ENCODE measurements around the gene SLAMF7. TPM values are rescaled to one million over a fixed set of nuclear protein-coding genes. Genes with fewer than 3 reads are reported as not detected.

Gene SLAMF7
- total RNA-seq, 1 experiment from 2014 or later, result not detected

GRCh38 chr1:160759740-160760139 lies 20.7 kb downstream of the SLAMF7 start:
- Mint-ChIP-seq H3K27me3 (ENCODE audit: insufficient read depth, unreplicated experiment) (peaks cover 3% of the 10 kb centered on the region), H3K36me3 (ENCODE audit: insufficient read depth, unreplicated experiment) (no peaks in the 10 kb centered on the region), H3K9me3 (ENCODE audit: unreplicated experiment) (no peaks in the 10 kb centered on the region), H3K27ac (ENCODE audit: unreplicated experiment) (no peak overlapping the region), H3K4me3 (ENCODE audit: unreplicated experiment) (no peak overlapping the region), H3K4me1 (ENCODE audit: low read depth, unreplicated experiment) (no peaks in the 10 kb centered on the region)
- Histone ChIP-seq H3K36me3 (ENCODE audit: control insufficient read depth, insufficient read depth, low read length) (no peaks in the 10 kb centered on the region), H3K4me1 (no peaks in the 10 kb centered on the region), H3K27me3 (replicated peaks; ENCODE audit: control insufficient read depth, insufficient read depth, low read length) (no peaks in the 10 kb centered on the region; the same call in 1 of the 2 replicates), H3K9me3 (peaks cover 3% of the 10 kb centered on the region; the same call in 1 of the 2 replicates), H3K4me3 (ENCODE audit: low read depth, low read length) (no peak overlapping the region)
- no peak for TF ChIP-seq CTCF (IDR thresholded peaks at IDR 0.05; ENCODE audit: insufficient read depth in 1 of 2, low read depth in 1 of 2, low read length in 1 of 2, severe bottlenecking in 1 of 2, unreplicated experiment in 1 of 2)
- DNase-seq, result no peak
- CTCF ChIA-PET, result no interaction called here
- no TSS peak for BruUV-seq (replicated peaks)
- intact Hi-C loops (cut with micrococcal nuclease; ENCODE audit: unreplicated experiment), result no loop called here
- POLR2A ChIA-PET, result no interaction called here

GRCh38 chr1:160761046-160761445 lies 22.0 kb downstream of the SLAMF7 start:
- DNase-seq, result no peak
- no peaks in the 10 kb centered on the region for H3K9me3 Mint-ChIP-seq (ENCODE audit: unreplicated experiment)
- POLR2A ChIA-PET, result no interaction called here
- H3K9me3 ChIP-seq, result peaks cover 3% of the 10 kb centered on the region; the same call in 1 of the 2 replicates
- CTCF ChIA-PET, result no interaction called here
- no peaks in the 10 kb centered on the region for H3K4me1 Mint-ChIP-seq (ENCODE audit: low read depth, unreplicated experiment)
- H3K4me3 Mint-ChIP-seq (ENCODE audit: unreplicated experiment), result no peak overlapping the region
- H3K4me3 ChIP-seq (ENCODE audit: low read depth, low read length), result no peak overlapping the region
- no TSS peak for BruUV-seq (replicated peaks)
- no peaks in the 10 kb centered on the region for H3K36me3 Mint-ChIP-seq (ENCODE audit: insufficient read depth, unreplicated experiment)
- TF ChIP-seq CTCF (IDR thresholded peaks at IDR 0.05; ENCODE audit: insufficient read depth in 1 of 2, low read depth in 1 of 2, low read length in 1 of 2, severe bottlenecking in 1 of 2, unreplicated experiment in 1 of 2), result no peak
- peaks cover under 1% of the 10 kb centered on the region for H3K27me3 Mint-ChIP-seq (ENCODE audit: insufficient read depth, unreplicated experiment)
- H3K27ac Mint-ChIP-seq (ENCODE audit: unreplicated experiment), result no peak overlapping the region
- H3K4me1 ChIP-seq, result no peaks in the 10 kb centered on the region
- intact Hi-C loops (cut with micrococcal nuclease; ENCODE audit: unreplicated experiment), result no loop called here
- no peaks in the 10 kb centered on the region for H3K36me3 ChIP-seq (ENCODE audit: control insufficient read depth, insufficient read depth, low read length)
- no peaks in the 10 kb centered on the region; the same call in 1 of the 2 replicates for H3K27me3 ChIP-seq (replicated peaks; ENCODE audit: control insufficient read depth, insufficient read depth, low read length)

GRCh38 chr1:160761886-160762285 lies 22.8 kb downstream of the SLAMF7 start:
- ChIA-PET POLR2A (no interaction called here), CTCF (no interaction called here)
- Mint-ChIP-seq H3K4me3 (ENCODE audit: unreplicated experiment) (no peak overlapping the region), H3K27me3 (ENCODE audit: insufficient read depth, unreplicated experiment) (no peaks in the 10 kb centered on the region), H3K9me3 (ENCODE audit: unreplicated experiment) (no peaks in the 10 kb centered on the region), H3K27ac (ENCODE audit: unreplicated experiment) (no peak overlapping the region), H3K36me3 (ENCODE audit: insufficient read depth, unreplicated experiment) (no peaks in the 10 kb centered on the region), H3K4me1 (ENCODE audit: low read depth, unreplicated experiment) (no peaks in the 10 kb centered on the region)
- Histone ChIP-seq H3K27me3 (replicated peaks; ENCODE audit: control insufficient read depth, insufficient read depth, low read length) (no peaks in the 10 kb centered on the region; the same call in 1 of the 2 replicates), H3K36me3 (ENCODE audit: control insufficient read depth, insufficient read depth, low read length) (no peaks in the 10 kb centered on the region), H3K4me3 (ENCODE audit: low read depth, low read length) (no peak overlapping the region), H3K9me3 (no peaks in the 10 kb centered on the region), H3K4me1 (no peaks in the 10 kb centered on the region)
- no peak for DNase-seq
- intact Hi-C loops (cut with micrococcal nuclease; ENCODE audit: unreplicated experiment), result no loop called here
- BruUV-seq (replicated peaks), result no TSS peak
- TF ChIP-seq CTCF (IDR thresholded peaks at IDR 0.05; ENCODE audit: insufficient read depth in 1 of 2, low read depth in 1 of 2, low read length in 1 of 2, severe bottlenecking in 1 of 2, unreplicated experiment in 1 of 2), result no peak

Measured in Caco-2 (cell line).